GM21515 (cell line): ENCODE data around the gene UGDH.

Experiments used
- ATAC-seq: cut with Tn5 transposase; IDR thresholded peaks from one replicate; pipeline ENCODE4 v1.9.1; 2021; ENCODE audit not compliant: unreplicated experiment

The UGDH gene

GRCh38 chr4:39456946-39457763, 70.1 kb downstream of the UGDH start:
- no peak for ATAC-seq

GRCh38 chr4:39455486-39455885, 71.8 kb downstream of the UGDH start:
- ATAC-seq = no peak

- ATAC-seq = no peak
Observed at GRCh38 chr4:39453738-39454137, 73.5 kb downstream of the UGDH start.

GRCh38 chr4:39452860-39453587, 74.2 kb downstream of the UGDH start:
- ATAC-seq = no peak

GRCh38 chr4:39452153-39452859, 74.9 kb downstream of the UGDH start:
- no peak for ATAC-seq

GRCh38 chr4:39451423-39452023, 75.7 kb downstream of the UGDH start:
- ATAC-seq = no peak

GRCh38 chr4:39450618-39451017, 76.6 kb downstream of the UGDH start:
- ATAC-seq = no peak
